ENCODE results near the gene OR1J1.

OR1J1 gene, protein sequence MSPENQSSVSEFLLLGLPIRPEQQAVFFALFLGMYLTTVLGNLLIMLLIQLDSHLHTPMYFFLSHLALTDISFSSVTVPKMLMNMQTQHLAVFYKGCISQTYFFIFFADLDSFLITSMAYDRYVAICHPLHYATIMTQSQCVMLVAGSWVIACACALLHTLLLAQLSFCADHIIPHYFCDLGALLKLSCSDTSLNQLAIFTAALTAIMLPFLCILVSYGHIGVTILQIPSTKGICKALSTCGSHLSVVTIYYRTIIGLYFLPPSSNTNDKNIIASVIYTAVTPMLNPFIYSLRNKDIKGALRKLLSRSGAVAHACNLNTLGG

DNA sequence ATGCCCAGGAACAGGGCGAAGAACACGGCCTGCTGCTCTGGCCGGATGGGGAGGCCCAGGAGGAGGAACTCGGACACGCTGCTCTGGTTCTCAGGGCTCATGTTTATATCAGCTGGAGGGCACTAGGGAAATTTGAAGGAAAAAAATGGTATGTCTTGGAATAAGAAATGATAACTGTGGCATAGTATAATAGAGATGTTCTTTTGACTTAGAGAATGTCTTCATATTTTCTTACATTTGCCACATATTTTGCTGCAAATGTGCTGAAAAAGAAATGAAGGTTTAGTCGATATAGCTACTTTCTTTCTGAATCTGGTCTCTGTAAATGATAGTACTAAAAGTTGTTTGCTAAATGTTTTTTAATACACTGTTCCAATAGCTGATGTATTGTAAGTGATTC is at the start of gene OR1J1:
Gene OR1J1, minus strand, starts transcription at position 101 of the 400 bp plus-strand sequence. Its CDS starts 0 bp downstream, at position 101.
- Histone ChIP-seq H3K36me3 (no peaks in the 10 kb centered on the region), H3K9ac (no peak within 1 kb of the TSS), H3K4me2 (no peak within 1 kb of the TSS), H3K9me3 (no peaks in the 10 kb centered on the region), H3K4me1 (no peaks in the 10 kb centered on the region), H3K27ac (no peak within 1 kb of the TSS), H4K20me1 (no peaks in the 10 kb centered on the region), H3K4me3 (no peak within 1 kb of the TSS), H3K27me3 (no peaks in the 10 kb centered on the region)
- no peak for TF ChIP-seq Cebpa-rat (IDR thresholded peaks at IDR 0.05)

DNA sequence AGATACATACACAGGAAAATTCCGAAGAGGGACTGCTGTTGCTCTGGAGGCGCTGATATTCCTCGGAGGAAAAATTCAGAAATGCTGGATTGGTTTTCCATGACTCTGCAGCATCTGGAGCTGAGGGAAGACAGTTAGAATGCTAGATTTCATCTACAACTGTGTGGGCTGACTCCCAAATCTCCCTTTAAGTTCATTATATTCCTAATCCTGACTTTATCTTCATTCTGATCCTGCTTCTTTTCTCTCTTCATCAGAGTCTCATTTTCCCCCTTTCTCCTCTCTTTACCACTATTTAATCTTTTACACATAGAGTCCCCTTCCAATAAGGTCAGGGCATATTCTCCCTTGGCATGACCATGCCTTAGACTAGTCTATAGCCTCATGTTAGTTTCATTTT is 49.5 kb upstream of the OR1J1 start, which contains the start of gene OR1N1:
Gene OR1N1, minus strand, starts transcription at position 101 of the 400 bp plus-strand sequence. Its CDS starts 0 bp downstream, at position 101.
- no peaks in the 10 kb centered on the region for H4K20me1 ChIP-seq
- no peaks in the 10 kb centered on the region for H3K27me3 ChIP-seq
- no peak within 1 kb of the TSS for H3K27ac ChIP-seq
- no peak within 1 kb of the TSS for H3K4me2 ChIP-seq
- TF ChIP-seq Cebpa-rat (IDR thresholded peaks at IDR 0.05), result no peak
- no peak within 1 kb of the TSS for H3K4me3 ChIP-seq
- no peaks in the 10 kb centered on the region for H3K4me1 ChIP-seq
- H3K9me3 ChIP-seq, result no peaks in the 10 kb centered on the region
- H3K36me3 ChIP-seq, result no peaks in the 10 kb centered on the region
- H3K9ac ChIP-seq, result no peak within 1 kb of the TSS

DNA sequence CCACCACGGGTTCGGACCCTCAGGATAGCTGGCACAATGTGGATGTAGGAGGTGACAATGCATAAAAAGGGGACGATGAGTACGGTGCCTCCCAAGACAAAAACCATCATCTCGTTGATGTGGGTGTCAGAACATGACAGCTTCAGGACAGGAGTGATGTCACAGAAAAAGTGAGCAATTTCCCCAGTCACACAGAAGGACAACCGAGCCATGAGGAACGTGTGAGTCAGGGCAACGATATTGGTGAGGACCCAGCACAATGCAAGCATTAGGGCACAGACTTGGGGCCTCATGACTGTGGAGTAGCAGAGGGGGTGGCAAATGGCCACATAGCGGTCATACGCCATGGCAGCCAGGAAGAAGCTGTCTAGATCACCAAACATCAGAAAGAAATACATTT is 48.9 kb upstream of the OR1J1 start:
- Histone ChIP-seq H3K4me3 (no peak overlapping the region), H4K20me1 (no peaks in the 10 kb centered on the region), H3K4me2 (no peak overlapping the region), H3K27ac (no peak overlapping the region), H3K9me3 (no peaks in the 10 kb centered on the region), H3K27me3 (no peaks in the 10 kb centered on the region), H3K4me1 (no peaks in the 10 kb centered on the region), H3K9ac (no peak overlapping the region), H3K36me3 (no peaks in the 10 kb centered on the region)
- TF ChIP-seq Cebpa-rat (IDR thresholded peaks at IDR 0.05), result no peak

DNA sequence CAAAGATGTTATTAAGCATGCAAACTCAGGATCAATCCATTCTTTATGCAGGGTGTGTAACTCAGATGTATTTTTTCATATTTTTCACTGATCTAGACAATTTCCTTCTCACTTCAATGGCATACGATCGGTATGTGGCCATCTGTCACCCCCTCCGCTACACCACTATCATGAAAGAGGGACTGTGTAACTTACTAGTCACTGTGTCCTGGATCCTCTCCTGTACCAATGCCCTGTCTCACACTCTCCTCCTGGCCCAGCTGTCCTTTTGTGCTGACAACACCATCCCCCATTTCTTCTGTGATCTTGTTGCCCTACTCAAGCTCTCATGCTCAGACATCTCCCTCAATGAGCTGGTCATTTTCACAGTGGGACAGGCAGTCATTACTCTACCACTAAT is 41.6 kb upstream of the OR1J1 start:
- no peaks in the 10 kb centered on the region for H3K4me1 ChIP-seq
- no peak overlapping the region for H3K4me3 ChIP-seq
- no peak overlapping the region for H3K4me2 ChIP-seq
- H3K36me3 ChIP-seq, result no peaks in the 10 kb centered on the region
- H3K27me3 ChIP-seq, result no peaks in the 10 kb centered on the region
- H3K27ac ChIP-seq, result no peak overlapping the region
- no peak overlapping the region for H3K9ac ChIP-seq
- TF ChIP-seq Cebpa-rat (IDR thresholded peaks at IDR 0.05), result no peak
- no peaks in the 10 kb centered on the region for H4K20me1 ChIP-seq
- no peaks in the 10 kb centered on the region for H3K9me3 ChIP-seq

DNA sequence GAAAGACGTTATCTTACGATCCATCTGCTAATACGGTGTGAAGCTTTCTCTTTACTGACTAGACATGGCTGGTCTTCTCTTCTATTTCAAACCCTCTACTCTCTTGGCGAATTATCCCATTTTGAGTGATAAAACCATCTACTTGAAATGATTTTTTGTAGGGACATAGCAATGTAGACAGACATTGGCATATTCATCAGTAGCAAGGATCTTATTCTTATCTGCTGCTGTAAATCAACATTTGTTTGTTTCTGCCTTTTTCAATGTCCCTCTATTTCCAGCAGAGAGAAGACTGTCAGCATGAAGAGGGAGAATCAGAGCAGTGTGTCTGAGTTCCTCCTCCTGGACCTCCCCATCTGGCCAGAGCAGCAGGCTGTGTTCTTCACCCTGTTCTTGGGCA is 41.1 kb upstream of the OR1J1 start, which contains the start of gene OR1J4:
Gene OR1J4, plus strand, starts transcription at position 301 of the 400 bp plus-strand sequence. Its CDS starts 0 bp downstream, at position 301.
- H3K9ac ChIP-seq, result no peak within 1 kb of the TSS
- no peak within 1 kb of the TSS for H3K4me3 ChIP-seq
- no peak for TF ChIP-seq Cebpa-rat (IDR thresholded peaks at IDR 0.05)
- no peaks in the 10 kb centered on the region for H4K20me1 ChIP-seq
- no peak within 1 kb of the TSS for H3K27ac ChIP-seq
- H3K9me3 ChIP-seq, result no peaks in the 10 kb centered on the region
- H3K36me3 ChIP-seq, result no peaks in the 10 kb centered on the region
- H3K27me3 ChIP-seq, result no peaks in the 10 kb centered on the region
- H3K4me1 ChIP-seq, result no peaks in the 10 kb centered on the region
- H3K4me2 ChIP-seq, result no peak within 1 kb of the TSS

DNA sequence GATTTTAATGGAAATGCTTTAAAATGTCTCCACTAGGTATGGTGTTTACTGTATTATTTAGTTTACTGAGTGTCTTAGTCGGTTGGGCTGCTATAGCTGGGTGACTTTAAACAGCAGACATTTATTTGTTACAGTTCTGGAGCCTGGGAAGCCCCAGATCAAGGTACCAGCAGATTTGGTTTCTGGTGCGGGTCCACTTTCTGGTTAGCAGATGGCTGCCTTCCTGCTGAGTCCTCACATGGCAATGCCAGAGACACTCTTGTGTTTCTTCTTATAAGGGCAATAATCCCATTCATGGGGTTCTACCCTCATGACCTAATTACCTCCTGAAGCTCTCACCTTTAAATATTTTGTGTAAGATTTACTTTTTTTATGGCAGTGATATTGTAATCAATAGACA is 40.5 kb upstream of the OR1J1 start:
- Histone ChIP-seq H3K27ac (no peak overlapping the region), H3K27me3 (no peaks in the 10 kb centered on the region), H3K36me3 (no peaks in the 10 kb centered on the region), H3K4me2 (no peak overlapping the region), H3K9ac (no peak overlapping the region), H3K9me3 (no peaks in the 10 kb centered on the region), H3K4me1 (no peaks in the 10 kb centered on the region), H4K20me1 (no peaks in the 10 kb centered on the region), H3K4me3 (no peak overlapping the region)
- TF ChIP-seq Cebpa-rat (IDR thresholded peaks at IDR 0.05), result no peak

DNA sequence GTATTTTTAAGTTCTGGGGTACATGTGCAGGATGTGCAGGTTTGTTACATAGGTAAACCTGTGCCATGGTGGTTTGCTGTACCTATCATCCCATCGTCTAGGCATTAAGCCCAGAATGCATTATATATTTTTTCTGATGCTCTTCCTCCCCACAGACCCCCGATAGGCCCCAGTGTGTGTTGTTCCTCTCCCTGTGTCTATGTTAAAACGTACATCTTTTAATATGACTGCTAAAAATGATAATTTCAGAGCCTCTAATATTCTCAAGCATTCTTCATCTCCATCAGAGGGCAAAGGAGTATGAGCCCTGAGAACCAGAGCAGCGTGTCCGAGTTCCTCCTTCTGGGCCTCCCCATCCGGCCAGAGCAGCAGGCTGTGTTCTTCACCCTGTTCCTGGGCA is 32.8 kb upstream of the OR1J1 start, which contains the start of gene OR1J2:
Gene OR1J2, plus strand, starts transcription at position 301 of the 400 bp plus-strand sequence. Its CDS starts 0 bp downstream, at position 301.
- H3K27me3 ChIP-seq, result no peaks in the 10 kb centered on the region
- H3K9me3 ChIP-seq, result no peaks in the 10 kb centered on the region
- H3K4me3 ChIP-seq, result no peak within 1 kb of the TSS

DNA sequence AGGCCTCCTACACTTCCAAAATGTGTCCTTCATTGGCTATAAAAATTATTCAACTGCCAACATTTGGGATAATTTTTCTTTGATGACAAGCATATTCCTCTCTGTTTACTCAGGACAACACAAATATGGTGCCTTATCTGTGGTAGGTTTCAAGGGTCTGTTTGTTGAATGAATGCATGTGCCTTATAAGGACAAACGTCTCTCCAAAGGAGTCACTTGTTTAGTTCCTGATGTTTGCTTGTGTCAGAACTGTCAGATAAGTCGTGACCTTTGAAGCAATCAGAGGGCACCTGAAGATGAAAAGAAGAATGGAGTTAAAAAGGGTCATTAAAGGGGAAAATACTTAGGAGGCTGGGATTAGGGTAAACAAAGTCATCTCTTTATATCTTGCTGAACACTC is 29.2 kb upstream of the OR1J1 start:
- H3K9me3 ChIP-seq, result no peaks in the 10 kb centered on the region
- no peak for TF ChIP-seq Cebpa-rat (IDR thresholded peaks at IDR 0.05)
- no peak overlapping the region for H3K9ac ChIP-seq
- no peak overlapping the region for H3K4me3 ChIP-seq
- H3K27ac ChIP-seq, result no peak overlapping the region
- H3K27me3 ChIP-seq, result no peaks in the 10 kb centered on the region
- no peak overlapping the region for H3K4me2 ChIP-seq
- H3K36me3 ChIP-seq, result no peaks in the 10 kb centered on the region
- H3K4me1 ChIP-seq, result no peaks in the 10 kb centered on the region
- no peaks in the 10 kb centered on the region for H4K20me1 ChIP-seq

More for the DNA sequence above, 32.8 kb upstream of the OR1J1 start, which contains the start of gene OR1J2:
- Histone ChIP-seq H3K4me1 (no peaks in the 10 kb centered on the region), H3K27ac (no peak within 1 kb of the TSS), H3K9ac (no peak within 1 kb of the TSS), H4K20me1 (no peaks in the 10 kb centered on the region), H3K36me3 (no peaks in the 10 kb centered on the region), H3K4me2 (no peak within 1 kb of the TSS)
- TF ChIP-seq Cebpa-rat (IDR thresholded peaks at IDR 0.05), result no peak

DNA sequence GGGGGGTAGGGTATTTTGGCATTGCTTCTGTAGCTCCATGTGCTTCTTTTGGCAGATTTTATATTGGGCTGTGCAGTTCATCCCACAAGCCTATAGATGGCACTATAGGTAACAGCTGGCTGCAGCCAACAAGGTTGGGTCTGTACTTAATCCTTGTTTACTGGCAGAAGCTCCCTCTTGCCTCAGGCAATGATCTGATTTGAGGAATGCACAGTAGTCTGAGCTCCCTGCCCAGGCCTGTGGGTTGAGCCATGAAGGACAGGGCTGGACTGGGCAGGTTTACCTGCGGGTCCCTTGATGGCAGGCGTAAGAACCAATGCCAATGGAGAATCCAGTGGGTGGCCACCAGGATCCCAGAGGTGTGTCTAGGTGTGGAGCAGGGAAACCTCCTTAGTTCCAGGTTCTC is 21.2 kb upstream of the OR1J1 start:
- Histone ChIP-seq H3K9ac (no peak overlapping the region), H3K9me3 (no peaks in the 10 kb centered on the region; the same call in 1 of the 2 replicates), H4K20me1 (no peaks in the 10 kb centered on the region), H3K27me3 (no peaks in the 10 kb centered on the region), H3K4me1 (no peaks in the 10 kb centered on the region), H3K4me3 (no peak overlapping the region), H3K36me3 (no peaks in the 10 kb centered on the region), H3K27ac (no peak overlapping the region), H3K4me2 (no peak overlapping the region)
- TF ChIP-seq Cebpa-rat (IDR thresholded peaks at IDR 0.05), result no peak

DNA sequence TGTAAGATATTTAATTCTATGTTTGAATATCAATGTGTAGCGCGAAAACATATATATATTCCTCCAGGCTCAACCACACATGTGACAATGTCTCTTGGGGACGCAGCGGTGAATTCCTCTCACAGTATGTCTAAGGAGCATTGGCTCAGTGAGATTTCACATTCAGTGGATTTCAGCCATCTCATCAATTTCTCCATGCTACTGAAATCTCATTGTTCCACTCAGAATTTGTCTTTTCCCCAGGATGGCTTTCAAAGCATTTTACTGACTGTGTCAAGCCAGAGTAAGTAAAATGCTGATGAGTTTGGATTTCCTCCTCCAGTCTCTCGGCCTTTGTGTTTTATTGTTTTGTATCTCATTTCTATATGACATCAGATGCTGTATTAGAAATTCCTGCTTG is 1.3 kb upstream of the OR1J1 start:
- Histone ChIP-seq H3K27ac (no peak overlapping the region), H4K20me1 (no peaks in the 10 kb centered on the region), H3K4me3 (no peak overlapping the region), H3K27me3 (no peaks in the 10 kb centered on the region), H3K9ac (no peak overlapping the region), H3K4me2 (no peak overlapping the region), H3K36me3 (no peaks in the 10 kb centered on the region), H3K9me3 (no peaks in the 10 kb centered on the region), H3K4me1 (no peaks in the 10 kb centered on the region)
- TF ChIP-seq Cebpa-rat (IDR thresholded peaks at IDR 0.05), result no peak
